SKM-1 treated with dmso at 0.1 percent for 144 hours (cell line): Measurements from ENCODE around the gene THAP8.

Experiments
- DNase-seq: peaks from one replicate; lab custom pipeline; 2025; ENCODE audit not compliant: unreplicated experiment; lab: John Stamatoyannopoulos, UW

The THAP8 gene, protein sequence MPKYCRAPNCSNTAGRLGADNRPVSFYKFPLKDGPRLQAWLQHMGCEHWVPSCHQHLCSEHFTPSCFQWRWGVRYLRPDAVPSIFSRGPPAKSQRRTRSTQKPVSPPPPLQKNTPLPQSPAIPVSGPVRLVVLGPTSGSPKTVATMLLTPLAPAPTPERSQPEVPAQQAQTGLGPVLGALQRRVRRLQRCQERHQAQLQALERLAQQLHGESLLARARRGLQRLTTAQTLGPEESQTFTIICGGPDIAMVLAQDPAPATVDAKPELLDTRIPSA

DNA sequence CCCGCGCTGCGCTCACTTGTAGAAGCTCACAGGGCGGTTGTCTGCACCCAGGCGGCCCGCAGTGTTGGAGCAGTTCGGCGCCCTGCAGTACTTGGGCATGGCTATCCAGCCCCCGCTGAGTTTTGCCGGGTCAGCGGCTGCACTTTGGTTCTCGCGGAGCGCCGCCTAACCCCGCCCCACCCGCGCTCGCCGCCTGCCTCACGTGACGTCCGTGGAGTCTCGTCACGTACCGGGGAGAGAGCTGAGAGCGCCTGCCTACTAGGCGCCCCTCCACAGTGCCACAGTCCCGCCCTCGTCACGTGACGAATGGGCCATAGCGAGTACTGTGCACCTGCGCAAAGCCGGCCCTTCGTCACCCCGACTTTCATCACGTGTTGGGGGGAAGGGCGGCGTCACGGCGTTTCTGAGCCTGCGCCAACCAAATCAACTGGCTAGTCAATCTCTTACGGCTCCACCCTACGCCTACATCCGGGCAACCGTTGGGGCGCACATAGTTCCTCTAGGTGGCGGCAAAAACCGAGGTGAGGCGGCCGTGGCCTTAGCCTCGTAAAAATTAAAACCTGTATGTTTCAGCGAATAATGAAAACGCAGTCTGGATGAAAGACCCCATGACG lies at the start of gene THAP8:
THAP8 (minus strand) TSS at position 167 of the 614 bp plus-strand sequence; CDS start at position 99, 68 bp downstream.
- peak; percentile 97 for DNase-seq

DNA sequence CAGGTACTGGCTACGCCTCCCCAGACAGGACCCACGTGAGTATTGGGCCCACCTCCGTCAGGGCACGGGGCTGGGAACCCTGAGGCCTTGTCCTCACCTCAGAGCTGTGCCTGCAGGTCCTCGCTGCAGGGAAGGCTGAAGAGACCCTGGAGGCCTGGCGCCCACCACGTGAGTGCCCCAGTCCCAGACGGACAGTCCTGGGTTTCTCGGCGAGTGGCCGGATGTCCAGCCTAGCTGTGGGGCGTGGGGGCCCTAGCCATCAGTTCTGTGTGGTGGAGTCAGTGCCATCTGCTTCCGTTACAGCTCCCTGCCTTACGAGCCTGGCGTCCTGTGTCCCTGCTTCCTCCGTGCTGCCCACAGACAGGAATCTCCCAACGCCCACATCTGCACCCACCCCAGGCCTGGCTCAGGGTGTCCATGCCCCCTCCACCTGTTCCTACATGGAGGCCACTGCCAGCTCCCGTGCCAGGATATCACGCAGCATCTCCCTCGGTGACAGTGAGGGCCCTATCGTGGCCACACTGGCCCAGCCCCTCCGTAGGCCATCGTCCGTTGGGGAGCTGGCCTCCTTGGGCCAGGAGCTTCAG lies 49.0 kb upstream of the THAP8 start:
- no peak for DNase-seq

DNA sequence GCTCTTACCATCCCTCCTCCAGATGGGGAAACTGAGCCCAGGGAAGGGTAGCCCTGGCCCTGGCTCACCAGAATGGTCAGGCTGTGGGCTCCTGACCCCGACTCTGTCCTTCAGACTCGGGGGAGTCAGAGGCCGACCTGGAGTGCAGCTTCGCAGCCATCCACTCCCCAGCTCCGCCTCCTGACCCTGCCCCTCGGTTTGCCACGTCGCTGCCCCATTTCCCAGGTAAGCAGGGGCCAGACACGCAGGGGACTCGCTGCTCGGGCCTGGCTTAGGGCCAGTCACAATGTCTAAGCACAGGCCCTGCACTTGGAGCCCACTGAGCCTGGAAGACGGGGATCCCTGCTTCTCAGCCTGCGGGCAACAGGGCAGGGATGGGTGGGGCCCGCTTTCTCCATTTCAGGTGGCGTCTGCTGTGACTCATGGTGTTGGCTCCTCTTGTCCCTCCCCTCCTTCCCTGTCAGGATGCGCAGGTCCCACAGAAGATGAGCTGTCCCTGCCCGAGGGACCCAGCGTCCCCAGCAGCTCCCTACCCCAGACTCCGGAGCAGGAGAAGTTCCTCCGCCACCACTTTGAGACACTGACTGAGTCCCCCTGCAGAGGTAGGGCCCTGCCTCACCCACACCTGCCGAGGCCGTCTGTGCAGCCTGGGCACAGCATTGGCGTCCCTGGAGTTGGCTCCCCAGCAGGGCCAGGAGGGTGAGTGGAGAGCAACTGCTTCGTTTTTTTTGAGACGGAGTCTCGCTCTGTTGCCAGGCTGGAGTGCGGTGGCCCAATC lies 47.7 kb upstream of the THAP8 start:
- DNase-seq = no peak

DNA sequence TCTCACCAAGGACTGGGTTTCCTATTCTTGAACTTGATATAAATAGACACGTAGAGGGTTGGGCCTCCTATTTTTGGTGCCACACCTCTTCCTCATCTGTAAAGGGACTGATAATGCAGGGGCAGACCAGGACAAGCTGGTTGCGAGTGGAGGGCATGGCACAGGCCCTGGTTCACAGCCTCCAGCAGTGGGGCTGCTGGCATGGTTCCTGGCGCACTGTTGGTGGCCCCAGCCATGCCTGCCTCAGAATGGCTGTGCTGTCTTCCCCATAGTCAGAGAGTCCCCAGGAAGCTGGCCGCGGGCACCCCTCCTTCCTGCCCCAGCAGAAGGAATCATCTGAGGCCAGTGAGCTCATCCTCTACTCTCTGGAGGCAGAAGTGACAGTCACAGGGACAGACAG lies 46.4 kb upstream of the THAP8 start:
- no peak for DNase-seq

DNA sequence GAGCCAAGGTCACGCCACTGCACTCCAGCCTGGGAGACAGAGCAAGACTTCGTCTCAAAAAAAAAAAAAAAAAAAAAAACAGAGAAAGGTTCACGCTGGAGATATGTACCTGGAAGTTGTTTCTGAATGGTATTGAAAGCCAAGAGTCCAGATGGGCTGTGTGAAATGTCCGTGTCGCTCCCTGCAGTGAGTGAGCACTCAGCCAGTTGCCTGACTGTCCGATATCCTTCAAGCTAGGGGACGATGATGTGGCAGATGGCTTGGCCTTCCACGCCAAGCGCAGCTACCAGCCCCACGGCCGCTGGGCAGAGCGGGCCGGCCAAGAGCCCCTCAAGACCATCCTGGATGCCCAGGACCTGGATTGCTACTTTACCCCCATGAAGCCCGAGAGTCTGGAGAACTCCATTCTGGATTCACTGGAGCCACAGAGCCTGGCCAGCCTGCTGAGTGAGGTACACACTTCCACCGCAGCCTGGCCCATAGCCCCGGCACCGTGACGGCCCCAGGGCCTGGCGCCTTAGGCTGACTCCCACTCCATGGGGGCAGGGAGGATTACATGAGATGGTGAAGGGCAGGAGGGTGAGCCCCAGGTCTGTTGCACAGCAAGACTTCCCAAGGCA lies 45.2 kb upstream of the THAP8 start:
- no peak for DNase-seq

DNA sequence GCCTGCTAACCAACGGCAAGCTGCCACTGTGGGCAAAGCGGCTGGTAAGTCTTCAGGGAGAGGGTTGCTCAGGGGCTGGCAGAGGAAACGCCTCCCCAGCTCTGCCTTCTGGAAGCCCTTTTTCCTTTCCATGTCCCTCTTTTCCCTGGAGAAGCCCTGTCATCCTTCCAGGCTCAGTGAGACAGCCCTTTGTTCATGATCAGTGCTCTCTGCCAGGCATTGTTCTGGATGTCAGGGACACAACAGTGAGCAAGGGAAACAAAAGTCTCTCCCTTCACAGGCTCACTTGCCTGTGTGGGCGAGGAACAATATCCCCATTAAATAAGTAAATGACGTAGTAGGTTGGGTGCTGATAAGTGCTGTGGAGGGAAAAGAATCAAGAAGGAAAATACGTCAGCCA lies 43.0 kb upstream of the THAP8 start:
- no peak for DNase-seq

DNA sequence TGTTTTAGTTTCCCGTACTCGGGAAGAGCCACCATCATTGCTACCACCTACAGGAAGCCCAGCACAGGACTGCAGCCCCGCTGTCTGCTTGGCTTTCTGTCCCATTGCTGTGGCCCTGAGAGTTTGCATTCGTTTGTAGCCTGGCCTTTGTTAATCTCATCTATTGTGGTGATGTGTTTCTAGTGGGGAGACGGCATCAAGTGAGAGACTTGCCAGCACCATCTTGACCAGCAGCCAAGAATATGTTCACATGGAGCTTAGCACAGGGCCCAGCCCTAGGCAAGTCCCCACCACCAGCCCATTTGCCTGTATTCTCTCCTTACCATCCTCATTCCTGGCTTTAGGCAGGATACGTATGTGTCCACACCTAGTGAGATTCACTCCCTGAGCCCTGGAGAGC lies 39.6 kb upstream of the THAP8 start:
- no peak for DNase-seq

DNA sequence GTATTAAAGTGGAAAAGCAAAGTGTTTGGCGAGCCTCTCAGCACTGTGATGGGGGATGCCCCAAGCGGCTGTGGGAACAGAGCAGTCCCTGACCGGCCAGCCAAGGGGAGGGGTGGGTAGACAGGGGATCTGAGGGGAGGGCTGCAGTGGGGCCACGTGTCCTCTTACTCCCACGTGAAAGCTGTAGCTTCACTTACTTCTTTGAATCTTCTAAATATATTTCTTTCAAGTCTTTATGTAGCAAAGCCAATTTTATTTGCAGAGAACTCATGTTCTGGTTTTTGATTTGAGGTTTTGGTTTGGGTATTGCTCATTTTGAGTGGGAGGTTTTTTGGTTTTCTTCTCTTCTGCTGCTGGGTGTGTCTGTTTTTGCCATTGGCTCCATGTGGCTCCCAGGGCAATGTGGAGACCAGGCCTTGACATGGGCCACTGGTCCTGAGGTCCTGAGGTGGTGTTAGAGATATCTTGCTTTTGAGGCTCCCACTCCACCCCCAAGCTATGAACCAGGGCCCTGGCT lies 39.1 kb upstream of the THAP8 start:
- DNase-seq = no peak

DNA sequence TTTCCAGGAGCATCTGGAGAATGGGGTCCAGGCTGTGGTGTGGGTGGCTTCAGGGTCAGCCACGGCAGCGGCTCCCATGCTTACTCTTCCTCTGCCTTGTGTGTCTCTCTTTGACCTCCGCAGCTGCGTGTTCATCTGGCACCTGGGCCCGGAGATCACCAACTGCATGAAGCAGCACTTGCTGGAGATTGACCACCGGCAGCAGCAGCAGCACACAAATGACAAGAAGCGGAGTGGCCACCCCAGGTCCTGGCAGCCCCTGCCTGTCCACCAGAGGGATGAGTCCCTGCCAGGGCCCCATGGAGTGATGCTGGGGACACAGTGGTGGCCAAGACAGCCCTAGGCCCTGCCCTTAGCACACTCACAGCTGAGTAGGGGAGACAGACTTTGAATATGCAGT lies 38.5 kb upstream of the THAP8 start:
- no peak for DNase-seq

DNA sequence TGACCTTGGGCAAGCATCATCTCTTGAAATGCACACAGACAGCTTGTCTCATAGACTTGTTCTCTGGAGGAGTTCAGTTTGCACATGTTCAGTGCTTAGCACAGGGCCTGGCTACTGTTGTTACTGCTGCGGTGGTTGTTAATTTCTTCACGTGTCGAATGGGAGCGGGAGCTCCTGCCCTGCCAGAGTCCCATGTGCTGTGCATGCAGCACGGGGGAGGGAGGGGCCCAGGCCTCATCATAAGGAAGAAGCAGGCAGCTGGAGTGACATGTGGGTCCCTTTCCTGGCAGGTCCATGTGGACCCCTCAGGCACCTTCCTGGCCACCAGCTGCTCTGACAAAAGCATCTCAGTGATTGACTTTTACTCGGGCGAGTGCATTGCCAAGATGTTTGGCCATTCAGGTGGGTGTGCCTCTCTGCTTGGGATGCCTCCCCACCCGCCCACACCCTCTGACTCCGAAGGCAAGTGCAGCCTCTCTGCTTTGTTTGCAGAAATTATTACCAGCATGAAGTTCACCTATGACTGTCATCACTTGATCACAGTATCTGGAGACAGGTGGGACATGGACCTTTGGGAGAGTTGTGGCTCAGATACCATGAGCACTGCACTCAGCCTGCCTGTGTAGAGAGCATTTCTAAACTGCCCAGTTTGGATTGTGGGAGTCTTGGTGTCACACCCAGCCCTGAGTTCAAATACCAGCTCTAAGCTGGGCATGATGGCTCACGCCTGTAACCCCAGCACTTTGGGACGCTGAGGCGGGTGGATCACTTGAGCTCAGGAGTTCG lies 37.0 kb upstream of the THAP8 start:
- DNase-seq = no peak

DNA sequence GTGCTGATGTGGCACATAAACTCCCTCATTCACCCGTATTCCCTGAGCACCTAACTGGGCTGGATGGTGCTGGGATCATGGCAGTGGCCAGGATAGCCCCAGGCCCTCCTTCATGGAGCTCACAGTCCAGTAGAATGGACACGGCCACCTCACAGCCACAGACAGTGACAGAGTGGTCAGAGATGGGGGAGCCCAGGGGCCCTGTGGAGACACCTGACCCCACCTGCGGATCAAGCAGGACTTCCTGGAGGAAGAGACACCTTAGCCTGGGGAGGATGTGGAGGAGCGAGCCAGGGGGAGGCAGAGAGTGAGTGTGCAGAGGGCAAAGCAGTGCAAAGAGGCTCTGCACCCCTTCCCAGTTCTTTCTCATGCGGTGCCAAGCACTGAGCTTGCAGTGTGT lies 35.8 kb upstream of the THAP8 start:
- no peak for DNase-seq

DNA sequence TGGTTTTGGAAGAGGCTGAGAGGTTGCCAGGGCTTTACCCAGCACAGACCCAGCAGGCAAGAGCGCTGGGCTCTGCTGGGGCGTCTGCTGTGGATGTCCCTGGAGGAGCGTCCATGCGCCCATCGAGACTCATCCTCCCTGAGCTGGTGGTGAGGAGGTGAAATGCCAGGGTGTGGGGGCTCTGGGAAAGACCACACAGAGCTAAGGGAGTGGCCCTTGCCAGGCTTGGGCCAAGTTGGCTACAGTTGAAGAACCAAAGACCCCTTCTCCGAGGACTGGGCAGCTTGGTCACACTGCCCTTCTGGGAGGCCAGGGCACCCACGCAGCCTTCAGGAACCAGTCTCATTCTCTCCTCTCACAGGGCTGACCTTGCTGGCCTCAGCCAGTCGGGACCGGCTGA lies 32.2 kb upstream of the THAP8 start:
- DNase-seq = no peak

DNA sequence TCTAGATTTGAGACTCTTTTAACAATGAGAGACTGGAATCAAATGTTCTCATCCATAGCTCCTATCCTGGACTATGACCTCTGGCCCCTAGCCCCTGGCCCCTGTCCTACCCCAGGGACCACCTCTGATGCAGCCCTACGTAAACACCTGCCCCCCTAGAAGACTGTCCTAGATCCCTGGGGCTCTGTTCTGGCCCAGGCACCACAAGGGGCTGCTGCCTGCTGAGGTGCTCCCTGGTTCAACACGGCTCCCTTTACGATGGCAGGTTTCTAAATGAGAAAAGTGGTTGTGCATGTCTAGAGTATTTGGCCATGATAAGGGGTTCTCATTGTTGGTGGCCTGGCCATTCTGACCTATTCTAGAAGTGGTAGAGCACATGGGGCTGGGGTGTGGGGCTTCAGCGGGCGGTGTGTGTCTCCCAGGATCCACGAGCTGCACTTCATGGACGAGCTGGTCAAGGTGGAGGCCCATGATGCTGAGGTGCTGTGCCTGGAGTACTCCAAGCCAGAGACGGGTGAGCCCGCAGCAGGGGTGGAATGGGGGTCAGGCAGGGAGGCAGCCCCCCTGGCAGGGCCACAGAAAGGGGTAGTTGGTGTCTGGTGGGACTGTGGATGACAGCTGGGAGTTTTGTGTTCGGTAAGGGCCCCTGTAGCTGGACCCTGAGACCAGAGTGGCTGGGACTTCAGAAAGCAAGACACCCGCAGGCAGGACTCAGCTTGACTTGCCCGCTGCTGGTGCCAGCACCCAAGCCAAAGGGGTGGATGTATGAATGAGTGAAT lies 30.3 kb upstream of the THAP8 start:
- DNase-seq = no peak

DNA sequence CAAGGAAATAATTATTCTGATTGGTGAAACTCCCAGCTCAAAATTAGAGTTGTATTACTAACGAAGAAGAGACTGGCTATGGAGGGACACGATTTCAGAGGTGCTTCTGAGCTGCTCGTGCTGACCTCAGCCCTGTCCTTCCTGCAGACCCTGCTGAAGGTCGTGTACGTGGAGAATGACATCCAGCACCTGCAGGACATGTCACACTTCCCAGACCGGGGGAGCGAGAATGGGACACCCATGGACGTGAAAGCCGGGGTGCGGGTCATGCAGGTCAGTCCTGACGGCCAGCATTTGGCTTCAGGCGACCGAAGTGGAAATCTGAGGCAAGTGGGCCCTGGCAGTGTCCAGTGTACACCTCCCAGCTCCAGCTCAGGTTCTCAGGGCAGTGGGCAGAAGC lies 28.8 kb upstream of the THAP8 start:
- no peak for DNase-seq

DNA sequence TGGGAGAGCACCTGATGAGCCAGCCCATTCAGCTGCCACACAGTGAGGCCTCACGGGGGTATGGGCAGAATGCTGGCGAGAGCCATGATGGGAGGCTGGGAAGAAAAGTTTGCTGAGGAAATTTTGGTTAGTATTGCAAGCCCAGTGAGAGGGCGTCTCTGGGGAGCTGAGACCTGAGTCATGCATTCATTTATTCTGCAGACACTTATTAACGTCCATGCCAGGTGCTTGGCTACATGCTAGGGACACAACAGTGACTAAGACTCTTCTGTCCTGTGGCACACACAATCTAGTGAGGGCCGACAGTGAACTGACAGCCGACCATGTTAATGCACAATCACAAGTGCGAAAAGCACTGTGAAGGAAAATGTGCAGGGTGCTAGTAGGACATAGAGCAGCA lies 27.8 kb upstream of the THAP8 start:
- DNase-seq = no peak

DNA sequence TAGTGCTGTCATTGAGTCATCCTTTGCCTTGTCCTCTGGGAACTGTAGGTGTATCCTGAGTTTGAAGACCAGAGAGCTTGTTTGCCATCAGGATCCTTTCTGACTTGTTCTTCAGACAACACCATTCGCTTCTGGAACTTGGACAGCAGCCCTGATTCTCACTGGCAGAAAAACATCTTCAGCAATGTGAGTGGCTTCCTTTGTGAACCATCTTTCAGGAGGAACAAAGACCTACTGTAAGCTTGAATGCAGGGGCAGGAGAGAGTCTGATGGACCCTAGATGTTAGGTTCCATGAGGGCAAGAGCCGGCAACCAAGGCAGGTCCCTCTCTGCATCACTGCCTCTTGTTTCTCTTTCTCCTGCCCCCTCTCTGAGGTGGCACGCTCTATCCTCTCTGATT lies 27.3 kb upstream of the THAP8 start:
- DNase-seq = no peak

DNA sequence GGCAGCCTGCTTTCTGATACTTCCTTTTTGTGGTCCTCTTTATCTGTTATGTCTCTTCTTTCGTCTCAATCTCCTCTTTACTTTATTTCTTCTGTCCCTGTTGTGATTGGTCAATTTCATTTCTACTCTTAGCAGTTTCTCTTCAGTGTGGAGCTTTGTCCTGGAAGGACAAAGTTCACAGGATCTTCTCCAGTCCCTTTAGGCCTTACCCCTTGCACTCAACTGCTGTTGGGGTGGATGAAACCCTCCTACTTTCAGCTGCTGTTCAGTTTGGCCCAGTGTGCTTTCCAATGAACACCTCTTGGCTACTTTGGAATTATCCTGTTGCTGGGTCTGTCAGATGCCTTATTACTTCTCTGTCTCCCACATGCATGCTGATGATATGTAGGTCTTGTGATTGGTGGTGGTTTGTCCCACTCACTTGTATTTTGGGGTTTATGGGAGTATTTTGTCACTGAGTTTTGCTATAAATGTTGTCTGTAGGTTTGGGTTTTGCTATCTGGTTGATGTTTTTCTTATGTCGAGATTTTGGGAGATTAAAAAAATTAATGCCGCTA lies 25.4 kb upstream of the THAP8 start:
- DNase-seq = no peak

DNA sequence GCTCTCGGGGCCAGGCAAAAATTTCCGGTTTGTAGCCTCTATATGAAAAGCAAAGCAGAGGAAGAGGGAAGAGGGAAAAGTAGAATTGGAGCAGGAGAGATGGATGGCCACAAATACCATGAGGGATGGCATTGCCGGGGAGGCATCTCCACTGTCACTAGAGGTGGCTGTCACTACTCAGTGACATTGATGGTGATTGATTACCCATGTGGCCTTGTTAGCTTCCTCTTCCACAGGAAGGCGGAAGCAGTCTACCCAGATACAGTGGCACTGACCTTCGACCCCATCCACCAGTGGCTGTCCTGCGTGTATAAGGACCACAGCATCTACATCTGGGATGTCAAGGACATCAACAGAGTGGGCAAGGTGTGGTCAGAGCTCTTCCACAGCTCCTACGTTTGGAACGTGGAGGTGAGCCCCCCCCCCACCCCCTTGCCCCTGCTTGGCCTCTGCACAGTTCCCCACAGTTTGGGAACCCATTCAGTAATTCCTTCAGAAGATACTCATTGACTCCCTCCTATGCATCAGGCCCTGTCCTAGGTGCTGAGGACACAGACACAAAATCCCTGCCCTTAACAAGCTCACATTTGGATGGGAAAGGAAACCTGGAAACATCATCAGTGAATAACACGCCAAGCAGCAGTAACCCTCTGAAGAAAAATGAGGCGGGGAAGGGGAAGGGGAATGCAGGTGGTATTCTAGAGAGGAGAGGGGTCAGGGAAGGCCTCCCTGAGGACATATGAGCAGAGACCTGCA lies 19.2 kb upstream of the THAP8 start:
- no peak for DNase-seq

DNA sequence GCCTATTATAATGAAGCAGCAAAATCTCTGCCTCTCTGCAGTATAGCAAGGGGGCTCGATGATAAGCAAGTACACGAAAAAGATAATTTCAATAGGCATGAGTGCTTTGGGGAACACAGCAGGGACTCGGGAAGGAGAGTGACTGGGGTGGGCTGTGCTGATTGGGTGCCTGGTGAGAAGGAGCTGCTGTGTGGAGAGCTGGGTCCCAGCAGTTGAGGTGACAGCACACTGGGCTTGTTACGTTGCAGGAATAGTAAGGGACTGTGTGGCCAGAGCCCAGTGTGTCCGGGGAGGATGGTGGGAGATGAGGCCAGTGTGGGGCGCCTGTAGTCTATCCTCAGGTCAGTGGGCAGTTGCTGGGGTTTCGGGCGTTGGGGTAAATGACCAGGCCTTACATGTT lies 18.0 kb upstream of the THAP8 start:
- no peak for DNase-seq
